ENCODE results near the gene CHN1. TPM values are rescaled to one million over a fixed set of nuclear protein-coding genes. Genes with fewer than 3 reads are reported as not detected.

Gene CHN1
- total RNA-seq, 1 donor from 2014 or later, result 16.8 TPM

GRCh38 chr2:174929786-174930185, 75.4 kb downstream of the CHN1 start:
- Histone ChIP-seq H3K9me3 (no peaks in the 10 kb centered on the region), H3K27me3 (ENCODE audit: low read depth) (no peaks in the 10 kb centered on the region), H3K4me1 (no peaks in the 10 kb centered on the region), H3K4me3 (no peak overlapping the region), H3K27ac (no peak overlapping the region), H3K36me3 (no peaks in the 10 kb centered on the region)
- no peak for ATAC-seq
- DNase-seq, result no peak
- TF ChIP-seq CTCF (IDR thresholded peaks at IDR 0.05), result no peak
- intact Hi-C loops (cut with DNase I), result no loop called here

DNA sequence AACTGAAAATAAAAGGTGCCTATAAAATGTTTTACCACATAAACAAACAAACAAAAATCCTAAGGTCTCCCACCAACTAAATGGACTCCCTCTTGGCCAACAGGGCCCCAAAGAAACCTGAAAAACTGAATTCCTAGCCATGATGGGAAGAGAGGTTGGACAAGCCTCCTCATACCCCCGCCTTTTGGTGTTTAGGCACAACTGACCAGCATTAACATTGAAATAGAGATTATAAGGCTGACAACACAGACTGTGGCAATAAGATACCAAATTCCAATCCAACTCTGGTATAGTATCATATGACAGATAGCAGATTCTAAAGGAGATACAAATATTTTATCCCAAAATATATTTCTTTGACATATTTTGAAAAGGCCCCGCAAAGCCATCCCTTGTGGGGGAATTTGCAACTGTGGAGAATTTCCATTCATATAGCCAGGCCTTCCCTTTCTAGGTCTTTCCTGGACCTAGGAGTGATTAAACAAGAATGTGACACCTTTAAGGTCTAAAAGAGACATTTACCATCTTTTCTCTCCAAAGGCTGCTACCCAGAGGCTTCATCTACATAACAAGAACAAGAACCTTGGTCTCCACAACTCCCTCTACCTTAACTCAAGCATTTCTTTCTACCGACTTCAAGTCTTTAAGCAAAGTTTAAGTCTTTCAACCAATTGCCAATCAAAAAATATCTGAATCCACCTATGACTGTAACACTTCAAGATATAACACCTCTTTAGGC, 80.0 kb downstream of the CHN1 start:
- H3K9me3 ChIP-seq, result no peaks in the 10 kb centered on the region
- H3K4me1 ChIP-seq, result no peaks in the 10 kb centered on the region
- H3K4me3 ChIP-seq, result no peak overlapping the region
- no peak overlapping the region for H3K27ac ChIP-seq
- no peak for ATAC-seq
- DNase-seq, result no peak
- intact Hi-C loops (cut with DNase I), result no loop called here
- no peaks in the 10 kb centered on the region for H3K27me3 ChIP-seq (ENCODE audit: low read depth)
- TF ChIP-seq CTCF (IDR thresholded peaks at IDR 0.05), result no peak
- no peaks in the 10 kb centered on the region for H3K36me3 ChIP-seq

DNA sequence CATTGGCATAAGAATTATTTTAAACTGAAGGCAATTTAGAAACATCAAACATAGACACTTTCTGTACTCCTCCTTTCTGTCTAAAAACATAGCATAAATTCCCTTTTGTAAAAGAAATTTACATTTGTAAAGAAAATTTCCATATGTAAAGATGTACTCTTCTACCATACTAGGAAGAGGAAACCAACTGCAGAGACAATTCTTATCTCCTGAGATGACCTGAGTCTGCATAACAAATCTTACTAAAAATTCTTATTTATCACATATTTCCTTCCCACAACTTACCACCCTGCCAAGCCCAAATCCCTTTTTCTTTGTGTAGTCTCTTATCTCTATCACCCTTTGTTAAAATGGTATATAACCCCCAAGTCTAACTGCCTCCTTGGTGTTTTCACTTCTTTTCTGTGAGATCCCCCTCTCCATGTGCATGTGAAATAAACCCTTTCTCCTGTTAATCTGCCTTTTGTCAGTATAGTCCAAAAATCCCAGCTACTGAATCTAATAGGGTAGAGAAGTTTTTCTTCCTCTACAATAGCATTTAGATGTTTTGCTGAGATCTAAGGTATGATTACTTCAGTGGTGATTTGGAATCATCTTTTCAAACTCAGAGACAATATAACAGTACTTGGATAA, 81.0 kb downstream of the CHN1 start:
- no peak for TF ChIP-seq CTCF (IDR thresholded peaks at IDR 0.05)
- Histone ChIP-seq H3K36me3 (no peaks in the 10 kb centered on the region), H3K4me1 (no peaks in the 10 kb centered on the region), H3K4me3 (no peak overlapping the region), H3K27me3 (ENCODE audit: low read depth) (no peaks in the 10 kb centered on the region), H3K9me3 (no peaks in the 10 kb centered on the region), H3K27ac (no peak overlapping the region)
- DNase-seq, result no peak
- intact Hi-C loops (cut with DNase I), result no loop called here
- no peak for ATAC-seq

DNA sequence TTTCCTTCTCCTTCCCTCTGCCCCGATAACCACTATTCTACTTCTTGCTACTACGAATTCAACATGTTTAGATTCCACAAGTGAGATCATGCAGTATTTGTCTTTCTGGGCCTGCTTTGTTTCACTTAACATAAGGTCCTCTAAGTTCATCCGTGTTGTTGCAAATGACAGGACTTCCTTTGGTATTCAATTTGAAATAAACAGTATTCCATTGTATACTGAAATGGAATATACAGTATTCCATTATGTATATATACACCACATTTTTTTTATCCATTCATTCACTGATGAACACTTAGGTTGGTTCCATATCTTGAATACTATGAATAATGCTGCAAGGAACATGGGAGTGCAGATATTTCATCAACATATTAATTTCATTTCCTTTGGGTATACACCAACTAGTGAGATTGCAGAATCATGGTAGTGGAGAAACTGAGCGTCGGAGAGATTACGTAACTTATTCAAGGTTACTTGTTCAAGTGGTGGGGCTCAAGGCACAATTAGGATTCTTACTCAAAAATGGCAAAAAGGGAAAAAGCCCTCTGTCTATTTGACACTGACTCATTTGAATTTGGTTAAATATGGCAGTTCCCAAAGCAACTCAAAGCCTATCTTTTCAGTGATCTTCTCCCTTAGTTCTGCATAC, 85.1 kb downstream of the CHN1 start:
- intact Hi-C loops (cut with DNase I), result no loop called here
- ATAC-seq, result no peak
- H3K27me3 ChIP-seq (ENCODE audit: low read depth), result no peaks in the 10 kb centered on the region
- no peak for DNase-seq
- H3K4me1 ChIP-seq, result peaks cover 6% of the 10 kb centered on the region
- no peak overlapping the region for H3K4me3 ChIP-seq
- H3K36me3 ChIP-seq, result no peaks in the 10 kb centered on the region
- H3K27ac ChIP-seq, result no peak overlapping the region
- no peak for TF ChIP-seq CTCF (IDR thresholded peaks at IDR 0.05)
- no peaks in the 10 kb centered on the region for H3K9me3 ChIP-seq

DNA sequence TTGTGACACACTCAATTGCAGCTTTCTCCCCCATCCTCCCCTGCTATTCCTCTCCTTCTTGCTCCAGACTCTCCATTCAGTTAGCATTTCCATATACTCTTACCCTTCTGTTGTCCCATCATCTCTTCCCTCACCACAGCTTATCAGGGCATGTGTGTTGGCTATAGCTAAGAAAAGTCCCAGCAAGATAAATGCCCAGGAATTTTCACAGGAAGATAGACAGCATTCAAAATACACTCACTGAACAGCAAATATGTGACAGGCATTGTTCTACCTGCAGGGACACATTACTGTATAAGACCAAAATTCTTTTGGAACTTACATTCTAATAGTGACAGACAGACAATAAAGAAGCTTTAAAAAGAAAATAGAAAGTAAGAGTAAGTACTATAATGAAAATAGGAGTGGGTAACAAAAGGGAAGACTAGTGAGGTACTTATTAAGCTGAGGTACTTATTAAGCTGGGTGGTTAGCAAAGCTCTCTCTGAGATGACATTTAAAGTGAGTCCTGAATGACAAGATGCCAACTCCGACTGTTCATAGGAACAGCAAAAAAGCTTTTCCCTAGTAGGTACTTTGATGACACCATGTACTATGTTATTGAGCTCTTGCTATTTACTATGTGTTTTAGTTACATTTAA, 86.2 kb downstream of the CHN1 start:
- Histone ChIP-seq H3K4me3 (no peak overlapping the region), H3K27me3 (ENCODE audit: low read depth) (no peaks in the 10 kb centered on the region), H3K9me3 (no peaks in the 10 kb centered on the region), H3K36me3 (no peaks in the 10 kb centered on the region), H3K4me1 (peaks cover 7% of the 10 kb centered on the region), H3K27ac (no peak overlapping the region)
- no peak for DNase-seq
- intact Hi-C loops (cut with DNase I), result no loop called here
- TF ChIP-seq CTCF (IDR thresholded peaks at IDR 0.05), result no peak
- no peak for ATAC-seq
